ENCODE data around the gene VAV2.

VAV2 gene

GRCh38 chr9:133786907-133787753 is 205.0 kb downstream of the VAV2 start:
- Mint-ChIP-seq H3K27ac (no peak overlapping the region), H3K9me3 (no peaks in the 10 kb centered on the region), H3K27me3 (no peaks in the 10 kb centered on the region), H3K4me1 (ENCODE audit: low read depth in 2 of 2) (peaks cover 0 to 3% of the 10 kb centered on the region in 2 donors), H3K36me3 (ENCODE audit: insufficient read depth) (peaks cover 3% of the 10 kb centered on the region), H3K4me3 (no peak overlapping the region)
- ATAC-seq (replicated peaks) (no peak), DNase-seq (no peak)

- Mint-ChIP-seq H3K27ac (no peak overlapping the region), H3K9me3 (no peaks in the 10 kb centered on the region), H3K27me3 (no peaks in the 10 kb centered on the region), H3K4me3 (peak overlapping the region in 1 of 2 donors; percentile 36), H3K36me3 (ENCODE audit: insufficient read depth) (peaks cover 3% of the 10 kb centered on the region), H3K4me1 (ENCODE audit: low read depth in 2 of 2) (peaks cover 0 to 3% of the 10 kb centered on the region in 2 donors)
- ATAC-seq (replicated peaks) (no peak), DNase-seq (no peak)
Observed at GRCh38 chr9:133786371-133786753, 205.8 kb downstream of the VAV2 start.

- no peaks in the 10 kb centered on the region for H3K9me3 Mint-ChIP-seq
- H3K4me1 Mint-ChIP-seq (ENCODE audit: low read depth in 2 of 2): peaks cover 0 to 3% of the 10 kb centered on the region in 2 donors
- no peaks in the 10 kb centered on the region for H3K27me3 Mint-ChIP-seq
- DNase-seq: no peak
- no peak overlapping the region for H3K27ac Mint-ChIP-seq
- peak overlapping the region in 1 of 2 donors; percentile 36 for H3K4me3 Mint-ChIP-seq
- H3K36me3 Mint-ChIP-seq (ENCODE audit: insufficient read depth): peaks cover 3% of the 10 kb centered on the region
- ATAC-seq (replicated peaks): no peak
Observed at GRCh38 chr9:133785753-133786370, 206.3 kb downstream of the VAV2 start.

GRCh38 chr9:133784731-133785561 is 207.2 kb downstream of the VAV2 start:
- Mint-ChIP-seq H3K36me3 (ENCODE audit: insufficient read depth) (no peaks in the 10 kb centered on the region), H3K27me3 (no peaks in the 10 kb centered on the region), H3K4me3 (no peak overlapping the region), H3K4me1 (ENCODE audit: low read depth in 2 of 2) (peaks cover 0 to 3% of the 10 kb centered on the region in 2 donors), H3K9me3 (no peaks in the 10 kb centered on the region), H3K27ac (no peak overlapping the region)
- ATAC-seq (replicated peaks): no peak
- no peak for DNase-seq

- no peak for DNase-seq
- H3K27ac Mint-ChIP-seq: no peak overlapping the region
- H3K36me3 Mint-ChIP-seq (ENCODE audit: insufficient read depth): peaks cover under 1% of the 10 kb centered on the region
Observed at GRCh38 chr9:133783331-133783731, 208.8 kb downstream of the VAV2 start.

GRCh38 chr9:133782157-133783130 is 209.7 kb downstream of the VAV2 start:
- ATAC-seq (replicated peaks) (peak; percentile 58), DNase-seq (peak; percentile 56 to 62 (median 60))
- Mint-ChIP-seq H3K4me1 (ENCODE audit: low read depth in 2 of 2) (peaks cover 0 to 3% of the 10 kb centered on the region in 2 donors), H3K27ac (no peak overlapping the region), H3K4me3 (no peak overlapping the region), H3K36me3 (ENCODE audit: insufficient read depth) (peaks cover 5% of the 10 kb centered on the region), H3K27me3 (no peaks in the 10 kb centered on the region), H3K9me3 (no peaks in the 10 kb centered on the region)

More at GRCh38 chr9:133783331-133783731, 208.8 kb downstream of the VAV2 start:
- ATAC-seq (replicated peaks): no peak
- Mint-ChIP-seq H3K9me3 (no peaks in the 10 kb centered on the region), H3K4me3 (no peak overlapping the region), H3K4me1 (ENCODE audit: low read depth in 2 of 2) (peaks cover 0 to 3% of the 10 kb centered on the region in 2 donors), H3K27me3 (no peaks in the 10 kb centered on the region)

- H3K27ac Mint-ChIP-seq: no peak overlapping the region
- H3K27me3 Mint-ChIP-seq: no peaks in the 10 kb centered on the region
- ATAC-seq (replicated peaks): no peak
- H3K36me3 Mint-ChIP-seq (ENCODE audit: insufficient read depth): peaks cover 5% of the 10 kb centered on the region
- H3K9me3 Mint-ChIP-seq: no peaks in the 10 kb centered on the region
- no peak for DNase-seq
- peaks cover 0 to 1% of the 10 kb centered on the region in 2 donors for H3K4me1 Mint-ChIP-seq (ENCODE audit: low read depth in 2 of 2)
- no peak overlapping the region for H3K4me3 Mint-ChIP-seq
Observed at GRCh38 chr9:133781828-133782135, 210.3 kb downstream of the VAV2 start.

GRCh38 chr9:133780962-133781827 is 210.9 kb downstream of the VAV2 start:
- Mint-ChIP-seq H3K4me1 (ENCODE audit: low read depth in 2 of 2) (peaks cover 0 to under 1% of the 10 kb centered on the region in 2 donors), H3K4me3 (no peak overlapping the region), H3K36me3 (ENCODE audit: insufficient read depth) (peaks cover 5% of the 10 kb centered on the region), H3K27me3 (no peaks in the 10 kb centered on the region), H3K27ac (no peak overlapping the region), H3K9me3 (no peaks in the 10 kb centered on the region)
- DNase-seq (no peak), ATAC-seq (replicated peaks) (no peak)

- H3K27me3 Mint-ChIP-seq: no peaks in the 10 kb centered on the region
- H3K9me3 Mint-ChIP-seq: no peaks in the 10 kb centered on the region
- no peak overlapping the region for H3K27ac Mint-ChIP-seq
- DNase-seq (no peak), ATAC-seq (replicated peaks) (no peak)
- no peak overlapping the region for H3K4me3 Mint-ChIP-seq
- H3K4me1 Mint-ChIP-seq (ENCODE audit: low read depth in 2 of 2): no peaks in the 10 kb centered on the region
- H3K36me3 Mint-ChIP-seq (ENCODE audit: insufficient read depth): peaks cover 5% of the 10 kb centered on the region
Observed at GRCh38 chr9:133780404-133780945, 211.6 kb downstream of the VAV2 start.

- peaks cover 5% of the 10 kb centered on the region for H3K36me3 Mint-ChIP-seq (ENCODE audit: insufficient read depth)
- no peaks in the 10 kb centered on the region for H3K9me3 Mint-ChIP-seq
- ATAC-seq (replicated peaks): no peak
- no peak overlapping the region for H3K4me3 Mint-ChIP-seq
- DNase-seq: no peak
- H3K27ac Mint-ChIP-seq: no peak overlapping the region
- H3K27me3 Mint-ChIP-seq: no peaks in the 10 kb centered on the region
- no peaks in the 10 kb centered on the region for H3K4me1 Mint-ChIP-seq (ENCODE audit: low read depth in 2 of 2)
Observed at GRCh38 chr9:133779516-133780403, 212.4 kb downstream of the VAV2 start.

- Mint-ChIP-seq H3K4me1 (ENCODE audit: low read depth in 2 of 2) (no peaks in the 10 kb centered on the region), H3K4me3 (no peak overlapping the region), H3K9me3 (no peaks in the 10 kb centered on the region), H3K27me3 (no peaks in the 10 kb centered on the region), H3K27ac (no peak overlapping the region), H3K36me3 (ENCODE audit: insufficient read depth) (peaks cover 5% of the 10 kb centered on the region)
- DNase-seq (no peak), ATAC-seq (replicated peaks) (no peak)
Observed at GRCh38 chr9:133779081-133779480, 213.0 kb downstream of the VAV2 start.
